KMS-11 (cell line): ENCODE data around the gene RARRES1.

Source experiments
- H2AFZ ChIP-seq: fragments of 200-600 bp; sonication (generic); 2 replicates; pipeline ENCODE4 v1.6.1; 2016; ENCODE audit warnings: antibody characterized with exemption, mixed run types, low read depth
- H3K27ac ChIP-seq: fragments of 200-600 bp; sonication (generic); 2 replicates; pipeline ENCODE4 v1.6.1; 2016; ENCODE audit warnings: mild to moderate bottlenecking, mixed run types
- H3K27me3 ChIP-seq: fragments of 200-600 bp; sonication (generic); 2 replicates; pipeline ENCODE4 v1.6.1; 2017; ENCODE audit warnings: mild to moderate bottlenecking, low read depth, mixed run types, moderate library complexity; ENCODE audit not compliant: insufficient read depth
- H3K36me3 ChIP-seq: fragments of 200-600 bp; sonication (generic); 2 replicates; pipeline ENCODE4 v1.6.1; 2017; ENCODE audit warnings: mild to moderate bottlenecking, mixed run types; ENCODE audit not compliant: insufficient read depth
- H3K4me1 ChIP-seq: fragments of 200-600 bp; sonication (generic); 2 replicates; pipeline ENCODE4 v1.6.1; 2016; ENCODE audit warnings: mild to moderate bottlenecking, low read depth, mixed run types; ENCODE audit not compliant: poor library complexity, severe bottlenecking
- H3K4me2 ChIP-seq: fragments of 200-600 bp; sonication (generic); 2 replicates; pipeline ENCODE4 v1.7.0; 2016; ENCODE audit warnings: mild to moderate bottlenecking, mixed run types
- H3K4me3 ChIP-seq: fragments of 200-600 bp; sonication (generic); IDR thresholded peaks from 2 replicates; pipeline ENCODE4 v1.6.1; 2017; ENCODE audit warnings: low read depth, low read length, mixed read lengths; ENCODE audit not compliant: insufficient read depth
- H3K79me2 ChIP-seq: fragments of 200-600 bp; sonication (generic); 2 replicates; pipeline ENCODE4 v1.6.1; 2016; ENCODE audit warnings: low read depth, mixed run types; ENCODE audit not compliant: insufficient read depth
- H3K9ac ChIP-seq: fragments of 200-600 bp; sonication (generic); 2 replicates; pipeline ENCODE4 v1.6.1; 2016; ENCODE audit warnings: mild to moderate bottlenecking, mixed run types
- H4K20me1 ChIP-seq: fragments of 200-600 bp; sonication (generic); 2 replicates; pipeline ENCODE4 v1.6.1; 2016; ENCODE audit warnings: mild to moderate bottlenecking, mixed run types; ENCODE audit not compliant: insufficient read depth
- CTCF ChIP-seq: fragments of 200-600 bp; sonication (generic); conservative IDR thresholded peaks from 2 replicates; pipeline ENCODE4 v1.6.1; 2017; ENCODE audit warnings: low read depth, mild to moderate bottlenecking, antibody characterized with exemption, low read length, moderate library complexity, mixed read lengths

Gene RARRES1

GRCh38 chr3:158666416-158666815 is 65.8 kb downstream of the RARRES1 start:
- no peaks in the 10 kb centered on the region for H4K20me1 ChIP-seq
- H3K79me2 ChIP-seq: no peaks in the 10 kb centered on the region
- H3K4me2 ChIP-seq: no peak overlapping the region
- H3K27me3 ChIP-seq: no peaks in the 10 kb centered on the region
- H3K9ac ChIP-seq: no peak overlapping the region
- no peak overlapping the region for H3K27ac ChIP-seq
- H3K36me3 ChIP-seq: peaks cover 10% of the 10 kb centered on the region; the same call in 1 of the 2 replicates
- no peak for TF ChIP-seq CTCF
- no peak overlapping the region for H3K4me3 ChIP-seq
- no peak overlapping the region for H2AFZ ChIP-seq
- H3K4me1 ChIP-seq: no peaks in the 10 kb centered on the region

GRCh38 chr3:158663832-158664231 is 68.4 kb downstream of the RARRES1 start:
- H3K4me3 ChIP-seq: no peak overlapping the region
- H3K36me3 ChIP-seq: peaks cover 19% of the 10 kb centered on the region; the same call in 1 of the 2 replicates
- TF ChIP-seq CTCF: no peak
- no peaks in the 10 kb centered on the region for H3K79me2 ChIP-seq
- no peak overlapping the region for H2AFZ ChIP-seq
- H4K20me1 ChIP-seq: no peaks in the 10 kb centered on the region
- H3K4me2 ChIP-seq: no peak overlapping the region
- H3K4me1 ChIP-seq: peaks cover 6% of the 10 kb centered on the region
- H3K9ac ChIP-seq: no peak overlapping the region
- H3K27me3 ChIP-seq: no peaks in the 10 kb centered on the region
- no peak overlapping the region for H3K27ac ChIP-seq

- Histone ChIP-seq H3K27me3 (no peaks in the 10 kb centered on the region), H3K27ac (no peak overlapping the region), H4K20me1 (no peaks in the 10 kb centered on the region), H3K4me1 (peaks cover 6% of the 10 kb centered on the region), H3K4me3 (no peak overlapping the region), H3K79me2 (no peaks in the 10 kb centered on the region), H3K36me3 (peaks cover 19% of the 10 kb centered on the region; the same call in 1 of the 2 replicates), H2AFZ (no peak overlapping the region), H3K9ac (no peak overlapping the region), H3K4me2 (no peak overlapping the region)
- no peak for TF ChIP-seq CTCF
Observed at GRCh38 chr3:158663246-158663645, 69.0 kb downstream of the RARRES1 start.

- Histone ChIP-seq H4K20me1 (no peaks in the 10 kb centered on the region), H3K27ac (no peak overlapping the region)
Observed at GRCh38 chr3:158660711-158661110, 71.5 kb downstream of the RARRES1 start.

More at GRCh38 chr3:158660711-158661110, 71.5 kb downstream of the RARRES1 start:
- H3K36me3 ChIP-seq: peaks cover 26% of the 10 kb centered on the region; the same call in 1 of the 2 replicates
- no peaks in the 10 kb centered on the region for H3K79me2 ChIP-seq
- no peak overlapping the region for H3K4me3 ChIP-seq
- peaks cover 6% of the 10 kb centered on the region for H3K4me1 ChIP-seq
- TF ChIP-seq CTCF: no peak
- H3K9ac ChIP-seq: no peak overlapping the region
- H3K27me3 ChIP-seq: no peaks in the 10 kb centered on the region
- no peak overlapping the region for H2AFZ ChIP-seq
- H3K4me2 ChIP-seq: no peak overlapping the region
